ENCODE measurements around the gene NFIA.

The NFIA gene

DNA sequence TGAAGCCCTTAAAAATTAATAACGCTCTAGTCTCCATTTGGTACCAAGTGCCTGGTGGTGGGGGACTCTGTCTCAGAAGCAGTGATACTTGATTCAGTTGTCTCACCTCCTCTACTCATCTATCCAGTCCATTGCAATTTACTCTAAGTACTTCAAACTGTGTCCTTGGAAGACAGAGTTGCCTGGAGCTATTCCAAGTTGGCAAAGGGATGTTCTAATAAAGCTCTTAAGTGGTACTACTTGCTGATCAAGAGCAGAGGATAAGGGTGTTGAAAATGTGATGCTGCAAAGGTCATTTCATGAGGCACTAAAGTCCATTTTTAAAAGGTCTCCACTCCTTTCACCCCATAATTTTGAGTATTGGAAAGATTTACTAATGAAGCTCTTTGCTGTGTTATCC is 142.2 kb downstream of the NFIA start:
- DNase-seq = no peak

DNA sequence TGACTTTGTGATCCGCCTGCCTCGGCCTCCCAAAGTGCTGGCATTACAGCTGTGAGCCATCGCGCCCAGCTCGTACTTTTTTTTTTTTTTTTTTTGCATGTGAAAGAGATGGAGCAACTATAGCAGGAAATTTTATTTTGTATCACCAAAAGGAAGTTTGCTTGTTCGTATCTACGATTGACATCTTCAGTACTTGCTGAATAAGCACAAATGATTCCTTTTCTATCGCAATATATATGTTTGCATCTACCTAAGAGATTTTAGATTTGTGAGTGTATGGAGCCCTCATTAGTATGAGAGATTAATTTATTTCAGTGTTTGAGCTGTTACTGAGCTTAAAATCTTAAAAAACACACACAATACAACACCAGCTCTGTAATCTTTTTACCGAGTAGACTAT is 143.1 kb downstream of the NFIA start:
- DNase-seq = no peak

DNA sequence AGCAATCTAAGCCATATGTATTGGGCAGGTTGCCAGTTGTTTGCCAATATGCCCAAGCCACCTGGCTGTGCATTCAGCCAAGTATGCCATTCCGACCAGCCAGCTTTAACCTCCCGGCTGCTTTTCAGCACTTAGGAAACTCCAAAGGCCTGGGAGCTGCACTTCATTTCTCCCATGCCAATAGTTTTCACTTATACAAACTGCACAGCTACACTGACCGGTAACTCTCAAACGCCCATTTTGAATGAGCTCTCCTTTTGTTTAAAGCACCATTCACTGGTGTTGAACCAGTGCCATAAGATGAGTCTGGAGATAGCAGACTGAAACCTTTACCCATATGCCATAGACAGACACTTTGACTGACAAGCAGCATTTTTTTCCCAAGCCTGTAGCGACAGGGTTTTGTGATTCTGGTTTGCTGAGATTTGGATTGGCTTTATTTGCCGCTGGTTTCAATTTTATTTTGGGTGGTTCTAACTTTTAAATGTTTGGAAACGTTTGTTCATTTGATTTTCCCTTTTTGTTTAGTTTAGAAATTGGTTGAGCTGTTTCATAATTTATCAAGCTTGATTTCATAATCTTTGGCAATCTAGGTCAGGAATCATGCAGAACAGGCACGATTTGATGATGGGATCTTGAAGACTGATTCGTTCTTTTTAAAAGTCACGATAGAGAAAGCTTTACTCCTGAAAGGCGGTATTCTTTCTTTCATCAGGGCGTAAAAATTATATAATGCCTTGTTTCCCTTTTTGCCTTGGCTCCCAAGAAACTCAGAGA is 144.6 kb downstream of the NFIA start:
- DNase-seq = no peak

DNA sequence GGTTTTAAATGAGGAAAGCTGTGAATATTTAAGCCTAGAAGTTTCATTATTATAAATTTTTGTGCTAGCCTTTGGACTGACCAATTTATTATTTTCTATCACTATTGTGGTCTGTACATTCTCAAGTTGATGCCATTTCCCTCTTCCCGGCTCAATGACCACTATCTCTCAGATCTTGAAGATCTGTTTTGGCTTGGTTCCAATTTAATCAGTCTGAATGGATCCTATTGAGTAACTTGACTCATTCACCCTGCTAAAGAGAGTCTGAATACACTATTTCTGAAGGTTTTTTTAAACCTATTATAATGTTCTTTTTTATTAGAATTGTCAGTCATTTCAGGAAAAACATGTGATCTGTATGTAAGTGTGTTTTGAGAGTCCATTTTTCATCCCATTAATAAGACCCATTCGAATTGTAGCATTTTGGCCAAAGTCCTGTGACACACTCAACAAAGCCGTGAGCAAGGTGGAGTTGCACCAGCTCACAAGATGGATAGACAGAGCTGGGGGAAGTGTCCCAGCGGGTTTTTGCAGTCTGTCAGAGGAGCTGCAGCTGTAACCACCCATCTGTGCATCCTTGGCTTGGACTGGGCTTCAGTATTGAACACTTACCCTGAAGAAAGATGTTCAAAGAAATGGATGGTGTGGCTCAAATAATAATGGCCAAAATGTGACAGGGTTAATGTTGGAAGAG is 145.6 kb downstream of the NFIA start:
- DNase-seq = no peak

DNA sequence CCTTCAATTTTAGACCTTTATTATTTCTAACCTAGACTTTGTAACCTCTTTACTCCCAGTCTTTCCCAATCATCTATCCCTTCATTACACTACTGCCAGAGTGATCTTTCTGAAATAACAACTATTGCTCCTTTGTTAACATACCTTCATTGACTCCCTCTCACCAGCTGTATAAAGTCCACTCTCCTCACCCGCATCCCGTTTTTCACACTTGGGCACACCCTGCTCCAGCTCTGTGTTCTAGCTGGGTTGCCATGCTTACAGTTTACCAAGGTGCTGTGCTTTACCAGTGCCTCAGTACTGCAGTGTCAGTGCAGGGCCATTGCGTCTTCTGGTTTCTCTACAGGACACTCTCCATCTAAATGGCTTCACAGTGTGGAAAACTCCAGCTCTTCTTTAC is 148.2 kb downstream of the NFIA start:
- no peak for DNase-seq

DNA sequence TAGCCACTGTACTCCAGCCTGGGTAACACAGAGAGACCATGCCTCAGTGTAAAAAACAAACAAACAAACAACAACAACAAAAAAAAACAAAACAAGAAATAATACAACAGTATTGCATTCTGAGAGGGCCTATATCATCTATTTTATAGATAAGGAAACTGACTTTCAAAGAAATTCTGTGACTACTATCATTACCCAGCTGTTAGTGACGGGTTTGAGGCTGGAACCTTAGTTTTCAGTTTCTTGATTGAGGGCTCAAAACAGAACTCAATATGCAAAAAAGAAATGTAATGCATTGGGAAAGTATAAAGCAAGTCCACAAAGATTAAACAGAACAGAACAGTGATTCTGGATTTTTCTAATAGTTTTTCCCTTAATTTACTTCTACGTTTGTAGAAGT is 149.4 kb downstream of the NFIA start:
- no peak for DNase-seq

DNA sequence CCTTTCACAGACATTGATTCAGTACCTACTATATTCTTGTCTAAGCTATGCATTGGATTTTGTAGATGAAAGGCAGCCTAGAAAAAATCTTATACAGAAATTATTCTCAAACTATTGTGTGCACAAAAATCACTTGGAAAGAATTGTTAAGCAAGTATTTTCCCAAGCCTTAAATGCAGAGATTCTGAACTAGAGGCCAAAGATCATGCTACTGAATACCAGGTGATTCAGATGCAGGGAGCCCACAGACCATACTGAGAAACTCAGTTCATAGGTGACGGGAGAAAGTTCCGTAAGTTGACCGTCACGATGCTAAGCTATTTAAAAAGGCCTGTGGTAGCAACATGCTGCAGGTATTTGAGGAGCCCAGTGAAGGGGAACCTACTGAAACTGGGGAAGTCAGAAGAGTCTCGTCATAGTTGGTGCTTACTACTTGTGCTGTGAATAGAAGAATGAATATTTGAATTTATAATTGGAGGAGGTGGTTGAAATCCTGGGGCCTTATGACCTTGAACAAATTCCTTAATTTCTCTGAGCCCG is 150.8 kb downstream of the NFIA start:
- no peak for DNase-seq

DNA sequence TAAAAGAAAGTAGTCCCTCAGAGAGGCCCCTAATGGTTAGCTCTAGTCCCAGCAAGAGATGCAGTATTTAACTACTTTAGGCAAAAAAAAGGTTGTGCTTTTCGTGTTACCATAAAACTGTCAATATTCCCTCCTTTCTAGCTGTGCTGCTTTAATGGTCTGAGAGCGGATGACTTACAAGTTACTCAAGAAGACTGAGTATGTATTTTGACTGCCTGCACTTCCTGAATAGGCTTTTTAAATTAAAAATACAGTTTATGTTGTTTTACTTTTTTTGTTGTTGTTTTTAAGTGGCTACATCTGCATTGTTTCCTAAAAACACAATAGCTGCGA is 152.2 kb downstream of the NFIA start:
- no peak for DNase-seq

DNA sequence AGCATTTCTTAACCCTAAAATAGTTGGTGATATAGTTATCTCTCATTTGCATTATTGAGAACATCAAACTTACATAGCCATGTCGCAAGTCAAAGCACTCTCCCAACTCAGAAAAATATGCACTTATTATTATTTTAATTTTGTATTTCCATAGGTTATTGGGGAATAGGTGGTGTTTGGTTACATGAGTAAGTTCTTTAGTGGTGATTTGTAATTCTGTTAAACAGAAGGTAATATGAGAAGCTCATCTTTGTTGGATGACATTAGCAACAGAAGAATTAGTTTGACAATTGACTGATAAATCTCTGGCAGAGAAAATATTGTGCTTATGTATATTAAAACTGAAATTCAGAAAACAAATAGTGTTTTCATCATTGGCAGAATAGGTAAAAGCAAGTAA is 154.8 kb downstream of the NFIA start:
- no peak for DNase-seq

DNA sequence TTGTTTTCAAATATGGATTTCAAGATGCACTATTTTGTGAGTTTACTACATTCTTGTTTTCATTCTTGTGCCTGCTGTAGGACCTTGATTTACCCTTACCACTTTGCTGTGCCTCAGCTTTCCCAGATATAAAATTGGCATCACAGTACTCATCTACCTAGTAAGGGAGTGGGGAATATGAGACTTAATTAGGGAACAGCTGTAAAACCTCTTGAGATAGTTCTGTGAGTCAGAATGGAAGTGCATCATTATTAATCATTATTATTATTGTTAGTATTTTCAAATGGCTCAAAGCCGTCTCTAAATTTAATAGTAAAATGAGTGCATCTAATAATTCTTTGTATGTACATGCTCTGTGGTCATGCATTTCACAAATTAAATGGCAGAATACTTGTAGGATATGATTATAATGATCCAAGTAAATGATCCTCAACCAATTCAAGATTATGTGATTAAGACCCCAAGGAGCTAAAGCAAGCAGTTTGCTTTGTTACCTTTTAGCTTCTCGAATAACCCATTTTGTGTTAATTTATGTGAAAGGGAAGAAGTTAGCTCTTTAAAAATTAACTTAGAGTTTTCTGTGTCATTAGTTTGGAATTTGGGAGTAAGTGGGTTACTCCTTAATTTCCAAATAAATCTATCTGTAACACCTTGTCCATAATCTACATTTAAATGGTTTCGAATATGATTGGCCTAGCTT is 155.4 kb downstream of the NFIA start:
- DNase-seq = no peak

DNA sequence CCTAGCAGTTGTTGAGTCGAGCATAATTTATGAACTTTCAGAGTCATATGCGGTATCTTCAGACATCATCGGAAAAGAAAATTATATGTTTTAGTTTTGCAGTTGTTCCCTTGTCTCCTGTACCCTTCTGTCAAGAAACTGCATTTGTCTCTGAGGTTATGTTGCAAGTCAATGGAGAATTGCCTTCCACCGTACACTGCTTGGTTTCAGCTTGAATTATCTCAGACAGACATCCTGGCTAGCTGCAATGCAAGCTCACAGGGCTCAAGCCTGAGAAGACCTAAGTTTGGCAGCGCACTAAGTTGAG is 156.0 kb downstream of the NFIA start:
- no peak for DNase-seq

DNA sequence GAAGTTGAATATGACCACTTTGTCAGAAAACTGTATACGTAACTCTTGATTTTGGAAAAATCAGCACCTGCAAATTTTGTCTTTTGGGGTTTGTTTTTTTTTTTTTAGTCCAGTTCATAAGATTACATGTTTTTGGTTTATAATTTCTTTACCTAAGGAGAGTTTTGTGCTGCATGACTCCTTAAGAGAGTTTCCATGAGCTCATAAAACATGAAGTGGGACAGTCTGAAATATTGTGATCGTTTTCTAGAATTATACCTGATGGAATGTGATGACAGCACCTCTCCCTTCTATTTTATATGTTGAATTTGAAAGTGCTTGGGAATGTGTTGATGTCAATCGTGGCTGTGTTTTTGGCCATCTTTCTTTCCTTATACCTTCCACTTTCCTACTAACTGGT is 158.5 kb downstream of the NFIA start:
- DNase-seq = no peak

DNA sequence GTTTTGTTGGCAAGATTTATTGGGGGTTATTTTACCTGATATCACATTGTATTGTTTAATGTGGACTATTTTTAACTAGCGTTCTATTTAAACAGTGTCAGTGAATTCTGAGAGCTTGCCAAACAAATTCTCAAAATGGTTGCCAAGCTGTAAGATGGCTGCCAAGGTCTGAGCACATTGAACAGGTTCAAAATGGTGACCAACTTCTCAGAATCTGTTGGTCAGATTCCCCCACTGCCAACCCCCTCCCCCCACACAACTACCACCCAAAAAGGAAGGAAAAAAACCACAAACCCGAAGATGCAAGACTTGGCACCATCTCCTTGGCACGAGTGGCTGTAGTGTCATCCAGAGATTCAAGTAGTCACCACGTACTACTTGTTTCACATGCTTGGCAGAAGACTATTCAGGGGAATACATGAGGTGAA is 159.1 kb downstream of the NFIA start:
- no peak for DNase-seq

DNA sequence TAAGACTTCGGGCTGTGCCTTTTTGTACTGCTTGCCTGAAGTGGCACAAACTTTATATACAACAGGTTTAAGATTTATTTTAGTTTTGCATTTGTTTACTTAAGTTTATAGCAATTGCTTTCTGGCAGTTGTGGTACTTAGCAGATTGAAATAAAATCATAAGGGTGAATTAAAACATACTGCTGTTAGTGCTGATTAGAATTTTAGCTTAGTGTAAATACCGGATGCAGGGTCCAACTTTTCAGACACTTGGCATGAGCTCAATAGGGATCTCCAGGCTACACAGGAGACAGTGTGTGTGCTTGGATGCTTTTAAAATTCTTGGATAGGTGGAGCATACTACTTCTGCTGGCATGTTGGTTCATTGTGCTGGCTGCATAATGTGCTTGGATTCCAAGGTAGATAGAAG is 159.6 kb downstream of the NFIA start:
- DNase-seq = no peak

DNA sequence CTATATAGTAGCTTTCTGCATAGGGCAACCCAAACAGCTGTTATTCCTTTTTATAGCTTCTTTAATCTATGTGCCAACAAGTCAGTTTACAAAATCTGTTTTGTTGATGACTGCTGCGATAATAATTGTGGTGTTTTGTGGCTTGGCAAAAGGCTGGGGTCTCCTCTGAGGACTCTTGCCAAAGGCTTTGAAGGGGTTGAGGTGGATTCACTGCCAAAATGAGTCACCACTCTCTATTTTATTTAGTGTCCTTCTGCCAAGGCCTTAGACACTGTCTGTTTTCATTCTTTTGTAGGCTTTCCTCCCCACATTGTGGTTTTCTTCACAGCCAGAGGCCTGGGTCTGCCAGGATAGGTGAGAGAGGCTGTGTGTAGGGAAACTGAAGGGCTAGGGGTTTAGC is 161.8 kb downstream of the NFIA start:
- no peak for DNase-seq

DNA sequence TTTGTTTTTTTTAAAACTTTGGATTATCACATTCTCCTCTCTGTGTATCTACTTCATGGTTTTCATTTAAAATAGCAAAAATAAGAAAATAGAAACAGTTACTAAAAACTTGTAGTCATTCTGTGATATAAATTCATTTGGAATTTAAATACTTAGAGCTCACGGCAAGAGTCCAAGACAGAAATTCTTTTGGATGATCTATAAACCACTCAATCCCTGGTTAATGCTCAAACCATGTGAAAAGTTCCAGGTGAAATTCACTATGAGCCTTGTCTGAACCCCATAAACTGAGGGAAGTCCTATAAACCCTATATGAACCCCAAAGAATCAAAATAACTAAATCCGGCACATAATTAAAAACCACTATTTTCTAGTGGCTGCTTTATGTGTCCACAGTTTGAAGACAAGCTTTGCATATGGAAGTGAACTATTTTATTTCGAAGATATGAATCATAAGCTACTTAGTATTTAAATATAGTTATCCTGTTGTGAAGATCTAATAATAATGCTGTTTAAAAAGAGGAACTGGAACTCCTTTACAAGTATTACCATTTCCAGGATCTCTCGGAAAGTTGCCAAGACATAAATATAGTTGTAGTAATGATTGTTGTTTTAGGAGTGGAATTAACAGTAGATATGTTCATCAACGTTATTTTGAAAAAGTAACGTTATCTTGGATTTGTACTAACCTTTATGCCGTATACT is 163.5 kb downstream of the NFIA start:
- DNase-seq = no peak

DNA sequence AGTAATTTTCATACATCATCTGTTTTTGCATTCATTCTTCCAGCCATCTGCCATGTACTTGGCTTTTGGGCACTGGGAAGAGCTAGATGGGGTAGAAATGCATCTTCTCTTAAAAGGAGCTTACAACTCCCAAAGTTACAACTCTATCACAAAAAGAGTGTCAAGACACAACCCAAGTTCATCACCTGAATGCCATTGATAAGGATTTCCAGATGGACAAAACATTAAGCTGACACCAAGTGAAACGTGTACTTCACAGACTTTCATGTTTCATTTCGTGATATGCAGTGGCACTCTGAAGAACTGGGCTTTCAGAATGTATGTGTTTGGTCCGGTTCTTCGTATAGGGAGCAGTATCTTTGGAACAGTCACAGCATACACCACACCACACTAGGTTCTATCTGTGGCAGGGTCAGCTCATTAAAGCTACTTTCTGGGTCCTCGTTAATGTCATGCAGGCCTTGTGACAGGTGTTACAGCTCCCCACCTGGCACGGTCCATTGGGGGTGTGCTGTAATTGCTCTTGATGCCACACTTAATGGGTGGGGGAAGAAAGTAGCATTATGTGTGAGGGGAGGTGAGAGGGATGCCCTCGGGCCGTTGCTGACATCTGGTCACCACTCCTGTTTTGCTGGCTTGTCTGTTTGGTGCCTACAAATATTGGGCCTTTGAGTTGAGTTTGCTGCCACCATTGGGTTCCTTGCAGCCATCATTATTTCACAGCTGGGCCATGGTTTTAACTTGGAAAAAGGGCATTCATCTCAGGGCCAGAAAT is 164.9 kb downstream of the NFIA start:
- DNase-seq = no peak

DNA sequence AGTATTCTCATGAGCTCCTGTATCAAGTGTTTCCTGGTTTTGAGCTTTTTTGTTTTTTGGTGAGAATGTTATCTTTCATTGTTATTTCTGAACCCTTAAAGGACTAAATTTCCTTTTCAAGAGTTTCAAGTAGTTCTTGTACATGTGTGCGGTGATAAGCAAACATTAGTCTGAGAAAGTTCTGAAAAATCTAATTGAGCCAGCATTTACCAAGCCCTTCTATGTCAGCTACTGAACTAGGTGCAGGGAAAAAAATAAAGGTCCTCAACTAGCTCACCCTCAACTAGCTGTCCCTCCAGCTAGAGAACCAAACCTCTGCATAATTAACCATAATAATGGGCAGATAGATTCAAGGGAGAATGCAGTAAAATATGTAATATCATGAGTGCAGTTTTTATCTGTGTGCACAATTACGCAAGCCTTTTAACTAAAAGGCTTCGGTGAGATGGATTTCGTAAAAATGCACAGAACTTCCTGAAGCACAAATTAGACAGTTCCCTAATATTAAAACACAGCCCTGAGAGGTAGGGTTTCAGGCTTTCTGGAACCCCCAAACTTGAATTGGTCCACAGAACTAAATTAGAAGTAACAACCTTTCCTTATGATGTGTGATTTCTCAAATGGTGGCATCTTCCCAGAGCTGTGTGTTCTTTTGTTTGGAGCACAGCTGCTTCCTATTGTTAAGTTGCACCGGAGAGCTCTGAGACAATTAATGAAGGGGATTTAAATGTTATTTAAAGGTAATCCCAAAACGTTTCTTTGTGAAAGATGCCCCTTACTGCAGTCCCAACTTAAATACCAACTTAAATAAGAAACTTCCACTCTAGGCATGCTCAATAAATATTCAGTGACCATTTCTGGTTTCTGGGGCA is 165.8 kb downstream of the NFIA start:
- no peak for DNase-seq

DNA sequence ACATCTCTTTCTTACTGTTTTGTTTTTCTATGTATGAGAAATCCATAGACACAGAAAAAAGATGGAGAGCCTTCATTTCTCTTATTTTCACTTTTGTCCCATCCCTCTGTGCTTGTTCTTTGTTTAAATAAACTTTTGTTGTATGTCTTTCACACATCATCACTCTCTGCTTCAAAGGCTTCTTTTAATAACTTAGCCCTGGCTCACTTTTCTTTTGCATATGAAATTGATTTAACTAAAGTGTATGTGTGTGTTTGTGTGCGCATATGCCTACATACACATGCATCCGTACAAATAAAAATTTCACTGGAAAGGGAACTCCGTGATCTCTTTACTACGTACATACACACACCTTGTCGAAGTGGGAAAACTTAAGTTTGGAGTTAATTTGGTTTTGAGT is 168.6 kb downstream of the NFIA start:
- DNase-seq = no peak

DNA sequence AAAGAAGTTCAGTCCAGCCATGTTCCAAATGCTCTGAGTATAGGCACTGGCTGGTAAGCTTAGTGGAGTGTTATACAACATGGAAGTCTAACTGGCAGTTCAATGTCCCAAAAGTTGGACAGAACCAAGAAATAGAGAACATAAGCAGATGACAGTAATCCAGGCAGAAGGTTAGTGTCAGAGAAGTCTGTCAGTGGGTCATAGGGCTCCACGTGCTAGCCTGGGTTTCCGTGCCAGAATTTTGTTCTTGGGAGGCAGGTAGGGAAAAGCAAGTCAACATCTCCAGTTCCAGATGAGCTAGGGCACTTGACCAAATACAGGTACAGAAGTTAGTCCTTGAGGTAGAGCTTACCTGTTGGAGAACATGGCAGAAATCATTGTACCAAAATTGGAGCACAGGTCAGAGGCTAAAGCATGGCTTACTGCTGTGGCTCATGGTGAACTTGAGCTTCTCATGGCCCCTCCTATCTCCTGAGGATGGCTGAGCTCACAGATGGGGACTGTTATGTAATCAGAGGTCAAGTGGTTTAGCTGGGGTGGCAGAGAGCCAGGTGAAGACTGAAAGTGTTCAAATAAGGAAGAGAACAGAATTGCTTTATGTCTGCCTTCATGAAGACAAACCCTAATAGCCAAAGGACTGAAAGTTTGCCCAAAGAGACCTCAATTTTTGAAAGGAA is 170.8 kb downstream of the NFIA start:
- no peak for DNase-seq
